H1 (cell line): ENCODE data around the gene RMDN2. TPM values are rescaled to one million over a fixed set of nuclear protein-coding genes. Genes with fewer than 3 reads are reported as not detected.

ENCODE experiments used
- ATF2 ChIP-seq: IDR thresholded peaks from 2 replicates; pipeline ENCODE4 v1.6.1; 2012; ENCODE audit warnings: low read length, inconsistent platforms
- EP300 ChIP-seq, 2 experiments: IDR thresholded peaks; 1 replicate in 1 of 2; 2 replicates in 1 of 2; pipeline ENCODE4 v1.6.1; 2011 to 2012; ENCODE audit warnings: low read depth in 2 of 2, low read length in 2 of 2, mild to moderate bottlenecking in 2 of 2, borderline replicate concordance in 1 of 2, inconsistent platforms in 1 of 2, moderate library complexity in 1 of 2
- HDAC2 ChIP-seq, 2 experiments: fragments of 300-600 bp in 1 of 2; sonication (generic) in 1 of 2; IDR thresholded peaks; 2 replicates each; pipeline ENCODE4 v1.6.1; 2011 to 2012; ENCODE audit warnings: low read depth in 2 of 2, low read length in 2 of 2, mild to moderate bottlenecking in 2 of 2, moderate library complexity in 2 of 2, borderline replicate concordance in 1 of 2, inconsistent platforms in 1 of 2
- HDAC6 ChIP-seq: IDR thresholded peaks from one replicate; pipeline ENCODE4 v1.7.1; 2012; ENCODE audit warnings: low read depth, mild to moderate bottlenecking, inconsistent platforms, low read length, moderate library complexity
- RFX5 ChIP-seq: IDR thresholded peaks from 2 replicates; pipeline ENCODE4 v1.6.1; 2011; ENCODE audit warnings: low read depth, low read length, improper control_type of control experiment, borderline replicate concordance
- polyA plus RNA-seq, 7 experiments: library from polyadenylated mRNA; depleted of rRNA in 3 of 7; stranded (reverse) in 5 of 7; unstranded in 2 of 7; fragments of >200 nt in 5 of 7; fragments of 200-250 nt in 2 of 7; gene quantifications; 1 replicate in 5 of 7; 2 replicates in 1 of 7; 4 replicates in 1 of 7; pipeline versions ENCODE4 v1.2.1 to v1.2.3, GENCODE V29; 2011 to 2013; ENCODE audit warnings: missing spikeins in 2 of 7, mixed read lengths in 2 of 7
- total RNA-seq: library from RNA; stranded (reverse); fragmentation: NEBNext Ultra II Directional; extraction: Animal tissue kit (Norgen Biotek cat#: 25700); gene quantifications from 2 replicates; pipeline ENCODE4 v1.2.1, GENCODE V29; 2021

The RMDN2 gene
- total and polyA plus RNA-seq, 2 of the 8 experiments (the other 6 are each of a cell fraction or from before 2014, with no cell fraction given), result 0.53 to 3.0 TPM

- TF ChIP-seq HDAC2 (IDR thresholded peaks at IDR 0.05; ENCODE audit: borderline replicate concordance in 1 of 2, low read depth in 2 of 2, low read length in 2 of 2) (no peak), HDAC6 (no peak), RFX5 (no peak), EP300 (IDR thresholded peaks at IDR 0.05; ENCODE audit: borderline replicate concordance in 1 of 2, low read depth in 2 of 2, low read length in 2 of 2) (no peak), ATF2 (no peak)
These were observed 9.3 kb upstream of the RMDN2 start (continued) for GRCh38 chr2:37915773-37916172.
